GM19193 (cell line): ENCODE measurements around the gene FAM229B.

Experiments used
- POLR2A ChIP-seq: IDR thresholded peaks from 4 replicates; pipeline ENCODE4 v1.6.1; 2011; ENCODE audit not compliant: insufficient read depth, insufficient read length; ENCODE audit errors: extremely low read depth

The FAM229B gene

DNA sequence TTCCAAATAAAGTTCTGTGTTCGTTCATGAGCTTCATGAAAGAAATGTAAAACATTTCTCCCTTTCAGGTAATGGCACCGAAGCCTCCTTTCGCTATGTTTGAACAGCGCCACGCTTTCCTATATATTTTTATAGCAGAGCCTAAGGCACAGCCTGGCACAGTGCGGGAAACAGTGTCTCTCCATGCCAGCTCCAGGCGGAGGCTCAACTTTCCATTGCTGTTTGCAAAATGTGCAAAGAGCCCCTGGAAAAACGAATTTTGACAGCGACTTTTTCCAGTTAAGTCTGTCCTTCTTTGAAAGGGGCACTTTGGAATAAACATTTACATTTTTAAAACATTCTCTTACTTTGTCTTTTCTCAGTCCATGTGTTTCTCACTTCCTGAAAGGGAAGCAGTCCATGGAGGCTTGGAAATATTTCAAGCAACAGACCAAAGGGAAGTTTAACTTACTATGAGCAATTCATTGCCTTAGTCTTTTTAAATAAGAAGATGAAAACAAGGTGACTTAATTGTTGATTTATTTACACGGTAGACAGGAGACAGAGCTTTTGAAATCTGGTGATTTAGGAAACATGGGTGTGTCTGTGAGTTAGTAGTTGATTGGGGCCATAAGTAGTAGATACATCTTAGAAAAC lies 32.7 kb upstream of the FAM229B start:
- TF ChIP-seq POLR2A, result no peak

DNA sequence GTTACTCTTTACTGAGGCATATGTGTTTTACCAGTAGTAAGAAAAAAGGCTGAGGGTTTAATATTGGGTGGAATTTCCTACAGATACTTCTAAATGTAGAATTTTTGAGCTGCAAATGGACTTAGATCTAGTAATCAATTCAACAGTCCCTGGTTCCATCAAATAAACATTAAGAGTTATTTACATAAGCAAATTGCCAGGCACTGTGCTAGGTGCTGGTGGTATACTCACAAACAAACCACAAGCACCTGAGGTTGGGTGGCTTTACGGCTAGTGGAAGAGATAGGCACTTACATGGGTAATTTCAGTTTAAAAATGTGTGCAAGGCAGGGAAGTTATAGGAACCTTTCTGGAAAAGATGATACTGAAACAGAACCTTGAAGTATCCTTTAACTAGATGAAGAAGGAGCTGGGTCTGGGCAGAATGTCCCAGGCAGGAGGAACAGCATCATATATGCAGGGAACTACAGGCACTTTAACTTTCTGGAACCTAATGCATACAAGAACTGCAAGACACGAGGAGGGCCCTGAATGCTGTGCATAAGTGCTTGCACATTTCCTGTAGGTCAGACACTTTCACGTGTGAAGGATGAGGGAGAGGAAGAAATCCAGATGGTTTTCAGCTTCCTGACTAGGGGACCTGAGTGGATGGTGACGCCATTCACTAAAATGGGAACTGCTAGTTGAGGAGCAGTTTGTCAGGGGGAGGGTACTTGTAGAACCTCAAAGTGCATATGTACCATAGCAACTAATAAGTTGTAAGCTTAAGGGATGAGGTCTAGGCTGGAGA lies 29.0 kb upstream of the FAM229B start:
- no peak for TF ChIP-seq POLR2A

DNA sequence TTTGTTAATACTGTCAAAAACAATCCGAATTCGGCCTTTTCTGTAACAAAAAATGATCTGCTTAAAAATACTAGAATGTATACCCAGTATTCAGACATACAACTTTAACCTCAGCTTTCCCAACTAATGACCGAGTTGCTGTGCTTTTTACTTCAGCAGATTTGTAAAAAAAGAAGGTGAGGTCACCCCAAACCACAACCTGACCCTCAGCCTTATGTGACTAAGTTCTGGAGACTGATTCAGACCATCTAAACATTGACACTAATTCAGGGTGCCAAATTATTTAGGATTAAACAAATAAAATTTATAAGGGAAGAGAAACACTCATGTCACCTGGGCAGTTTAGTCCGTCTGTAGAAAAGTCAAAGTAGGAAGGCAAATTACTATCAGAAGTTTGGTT lies 25.8 kb upstream of the FAM229B start:
- no peak for TF ChIP-seq POLR2A

DNA sequence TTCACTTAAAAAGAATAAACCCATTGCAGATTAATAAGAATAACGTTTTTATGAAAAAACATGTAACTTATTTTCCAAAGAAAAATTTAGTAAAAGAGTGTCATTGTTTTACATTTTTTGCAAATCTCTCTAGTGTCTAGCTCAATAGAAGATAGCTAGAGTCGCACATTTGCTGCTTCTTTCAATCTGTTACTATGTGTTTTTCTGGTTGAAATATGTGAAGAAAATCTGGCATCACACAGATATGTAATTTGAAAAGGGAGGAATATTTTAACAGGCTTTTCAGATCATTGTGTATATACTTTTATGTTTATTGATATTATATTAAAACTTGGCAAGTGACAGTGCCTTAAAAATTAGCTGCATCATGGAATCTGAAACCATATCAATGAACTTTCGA lies 24.4 kb upstream of the FAM229B start:
- no peak for TF ChIP-seq POLR2A

DNA sequence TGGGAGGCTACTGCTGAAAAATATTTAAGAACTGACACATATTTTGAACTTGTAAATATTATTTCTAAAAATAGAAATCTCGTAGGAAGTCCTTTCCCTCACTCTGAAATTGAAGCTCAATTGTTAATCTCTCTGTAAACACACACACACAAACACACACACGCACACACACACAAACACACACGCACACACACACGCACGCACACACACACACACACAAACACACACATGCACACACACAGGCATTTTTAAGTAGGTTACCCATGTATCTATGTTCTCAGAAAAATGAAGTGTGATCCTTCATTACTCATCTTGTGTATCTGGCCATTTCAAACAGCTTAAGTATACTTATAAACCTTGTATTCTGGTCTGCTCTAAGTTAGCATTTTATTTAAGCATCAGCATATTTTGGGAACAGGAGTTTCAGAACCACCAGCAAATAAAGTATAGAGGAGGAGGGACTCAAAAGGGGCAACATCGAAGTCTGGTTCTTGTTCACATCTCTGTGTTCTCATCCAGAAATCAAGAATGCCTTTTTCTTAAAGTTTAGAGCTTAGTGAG lies 21.9 kb upstream of the FAM229B start:
- TF ChIP-seq POLR2A, result no peak

DNA sequence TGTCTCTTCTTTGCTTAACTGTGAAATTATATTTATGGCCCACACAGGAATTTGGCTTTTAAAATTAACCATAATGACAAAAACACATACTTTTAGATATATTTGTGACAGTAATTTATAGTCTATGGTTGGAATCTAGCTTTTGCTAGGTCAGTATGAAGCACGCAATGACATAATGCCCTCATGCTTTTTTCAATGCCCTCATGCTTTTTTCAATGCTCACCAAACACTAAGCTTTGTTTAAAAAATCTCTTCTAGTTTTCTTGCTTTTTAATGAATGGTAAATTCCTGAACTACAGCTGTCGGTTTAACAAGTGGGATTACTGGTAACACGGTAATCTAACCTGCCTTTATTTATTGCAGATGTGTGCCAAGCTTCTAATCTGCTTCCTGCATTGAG lies 20.8 kb upstream of the FAM229B start:
- TF ChIP-seq POLR2A, result no peak

DNA sequence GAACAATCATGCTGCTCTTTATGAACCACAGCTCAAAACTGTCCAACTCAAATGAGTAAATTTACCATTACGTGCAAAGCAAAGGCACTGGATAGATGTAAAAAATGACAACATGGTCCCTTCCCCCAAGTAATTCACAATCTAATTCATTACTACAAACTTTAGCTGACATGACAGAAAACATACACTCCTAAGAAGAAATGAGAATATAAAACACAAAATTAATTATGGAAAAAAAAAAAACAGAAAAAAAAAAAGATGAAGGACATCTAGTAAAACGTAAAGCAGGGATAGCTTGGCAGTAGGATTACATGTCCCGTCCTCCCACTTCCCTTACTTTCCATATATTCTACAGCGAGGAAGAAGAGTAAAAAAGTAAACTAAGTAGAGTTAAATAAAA lies 5.8 kb upstream of the FAM229B start:
- no peak for TF ChIP-seq POLR2A

DNA sequence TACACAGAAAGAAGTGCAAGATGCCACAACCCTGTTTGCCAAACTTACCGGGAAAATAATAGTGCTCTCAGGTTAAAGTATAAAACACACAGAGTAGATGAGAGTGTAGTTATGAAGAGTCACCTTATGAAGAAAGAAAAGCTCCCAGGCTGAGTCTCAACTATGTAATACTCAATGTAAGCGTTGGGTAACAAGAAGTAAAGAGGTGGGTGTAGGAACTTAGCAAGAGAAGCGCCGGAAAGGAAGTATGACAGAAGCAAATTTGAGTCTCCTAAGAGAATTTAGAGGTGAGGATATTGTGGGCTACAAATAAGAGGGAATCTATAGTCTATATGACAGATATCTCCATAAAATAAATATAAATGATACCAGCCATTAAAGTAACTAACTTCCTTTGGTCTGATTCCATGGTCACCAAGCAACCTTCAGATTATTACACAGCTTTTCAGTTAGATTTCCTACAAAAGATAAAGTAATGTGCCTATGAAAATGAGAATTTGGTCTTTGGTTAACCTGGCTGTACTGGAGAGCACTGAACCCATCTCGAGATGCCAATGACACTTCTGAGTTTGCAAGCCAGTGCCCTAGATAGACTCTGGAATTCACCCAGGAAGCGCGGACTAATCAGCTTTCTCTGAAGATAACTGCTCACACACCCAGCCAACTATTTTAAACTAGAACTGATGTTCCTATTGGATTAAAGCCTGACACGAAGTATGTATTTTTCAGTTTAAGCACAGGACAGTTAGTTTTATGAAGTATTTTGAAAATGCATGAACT lies 1.9 kb upstream of the FAM229B start:
- TF ChIP-seq POLR2A, result no peak

DNA sequence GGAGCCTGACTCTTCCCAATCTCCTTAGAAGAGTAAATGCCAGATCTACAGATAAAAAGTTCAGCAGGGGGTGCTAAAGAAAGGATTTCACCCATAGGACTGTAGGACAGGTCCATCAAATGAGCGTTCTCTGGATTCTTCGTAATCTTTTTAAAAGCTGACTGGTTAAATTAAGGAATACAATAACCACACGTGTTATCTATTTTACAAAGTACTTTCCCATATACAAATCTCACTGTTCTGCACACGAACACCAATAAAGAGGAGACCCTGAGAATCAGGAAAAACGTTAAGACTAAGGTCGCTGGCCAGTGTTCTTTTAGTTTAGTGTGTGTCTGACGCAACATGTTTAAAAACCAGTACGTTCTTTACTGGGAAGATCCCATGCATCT lies 651 bp upstream of the FAM229B start:
- no peak for TF ChIP-seq POLR2A

DNA sequence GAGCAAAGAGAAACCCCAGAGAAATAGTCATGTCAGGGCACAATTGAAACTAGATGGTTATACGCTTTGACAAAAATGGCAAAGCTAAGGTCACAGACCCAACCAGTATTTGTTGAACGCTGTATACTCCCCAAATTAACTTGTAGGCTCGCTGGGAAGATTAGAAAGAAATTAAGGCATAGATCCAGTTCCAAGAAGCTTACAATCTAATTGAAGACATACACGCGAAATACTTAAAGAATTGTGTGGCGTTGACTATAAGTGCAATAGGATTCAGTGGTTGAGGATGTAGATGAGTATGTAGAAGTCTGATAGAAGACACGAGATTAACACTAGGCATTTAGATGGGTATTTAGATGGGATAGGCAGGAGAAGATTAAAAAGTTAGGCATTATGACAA lies 525 bp downstream of the FAM229B start:
- TF ChIP-seq POLR2A, result no peak

DNA sequence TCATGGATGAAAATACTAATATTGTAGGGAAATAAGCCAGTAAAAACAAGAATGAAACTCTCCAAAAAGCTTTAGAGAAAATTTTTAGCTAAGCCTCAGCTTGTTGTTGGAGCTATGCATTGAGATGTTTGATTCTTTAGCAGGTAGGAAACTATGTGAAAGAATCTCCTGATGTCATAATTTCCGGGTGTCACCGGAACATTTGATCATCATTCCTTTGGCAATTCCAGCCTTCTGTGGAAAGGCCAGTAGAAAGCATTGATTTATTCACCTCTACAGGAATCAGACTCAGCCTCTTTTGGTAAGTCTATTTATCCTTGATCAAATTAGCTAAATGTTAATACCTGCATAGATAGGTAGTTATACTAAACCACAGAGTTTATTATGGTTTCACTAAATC lies 9.5 kb downstream of the FAM229B start:
- TF ChIP-seq POLR2A, result no peak

DNA sequence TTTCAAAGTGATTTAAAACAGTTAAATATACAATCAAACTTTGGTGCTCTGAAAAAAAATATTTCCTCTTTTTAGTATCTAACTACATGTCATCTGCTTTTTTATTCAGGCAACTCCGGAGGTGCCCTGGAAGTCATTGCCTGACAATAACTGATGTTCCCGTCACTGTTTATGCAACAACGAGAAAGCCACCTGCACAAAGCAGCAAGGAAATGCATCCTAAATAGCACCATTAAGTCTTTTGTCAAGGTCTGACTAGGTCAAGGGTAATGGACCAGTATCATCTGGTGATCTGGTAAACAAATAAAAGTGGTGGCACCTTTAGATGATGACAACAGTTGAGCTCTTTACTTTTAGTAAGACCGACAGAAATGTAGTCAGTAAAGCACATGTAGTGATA lies 13.2 kb downstream of the FAM229B start:
- no peak for TF ChIP-seq POLR2A

DNA sequence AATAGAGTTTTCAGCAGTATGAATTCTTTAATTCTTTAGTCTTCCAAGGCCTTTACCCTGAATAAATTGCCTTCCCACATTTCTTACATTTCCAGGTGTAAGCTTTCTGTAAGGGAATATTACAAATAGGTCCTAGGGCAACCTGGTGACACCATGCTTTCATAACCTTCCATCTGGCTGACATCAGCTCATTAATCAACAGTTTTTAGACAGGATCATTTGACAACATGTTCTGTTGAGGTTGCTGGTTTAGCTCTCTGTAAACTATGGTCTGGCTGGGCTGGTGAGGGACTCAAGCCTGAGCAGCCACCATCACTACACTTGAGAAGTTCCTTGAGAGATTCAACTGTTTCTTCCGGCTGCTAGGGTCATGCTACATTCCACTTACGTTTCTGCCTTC lies 19.2 kb downstream of the FAM229B start:
- no peak for TF ChIP-seq POLR2A

DNA sequence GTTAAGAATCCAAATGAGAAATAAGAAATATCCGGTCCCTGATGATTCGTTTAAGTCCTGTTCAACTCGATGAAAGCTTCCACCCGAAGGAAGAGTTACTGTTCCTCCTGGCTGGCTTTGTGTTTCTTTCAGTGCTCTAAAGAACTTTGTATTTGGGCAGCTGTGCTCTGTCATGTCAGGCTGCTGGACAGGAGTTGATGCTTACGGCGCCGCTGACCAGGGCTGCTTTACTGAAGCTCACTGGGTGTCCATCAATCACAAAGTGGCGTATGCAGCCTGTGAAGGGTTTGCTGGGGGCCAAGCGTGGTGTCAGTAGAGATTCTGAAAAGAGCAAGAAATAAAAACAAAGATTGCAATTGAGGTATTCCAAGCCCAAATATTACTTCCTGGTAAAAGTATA lies 21.9 kb downstream of the FAM229B start:
- no peak for TF ChIP-seq POLR2A

DNA sequence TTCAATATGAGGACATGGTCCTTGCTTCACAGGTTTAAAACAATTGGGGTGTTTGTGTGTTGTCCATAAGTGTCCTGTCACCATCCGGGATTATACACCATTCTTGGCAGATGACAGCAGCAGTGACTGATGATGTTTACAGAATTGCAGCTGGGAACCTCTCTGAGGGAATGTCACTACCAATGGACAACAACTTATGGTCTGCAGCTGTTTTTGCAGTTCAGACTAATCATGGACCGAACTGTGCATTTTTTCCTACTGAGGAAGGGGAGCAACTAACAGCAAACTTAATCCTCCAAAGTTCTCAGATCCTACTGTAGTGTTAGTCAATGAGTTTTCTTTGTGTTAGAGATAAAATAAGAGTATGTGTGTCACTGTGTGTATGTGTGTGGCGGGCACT lies 26.0 kb downstream of the FAM229B start:
- no peak for TF ChIP-seq POLR2A
